Measurements from ENCODE around the gene CXXC4. TPM values are rescaled to one million over a fixed set of nuclear protein-coding genes. Genes with fewer than 3 reads are reported as not detected.

CXXC4 gene
- total RNA-seq, 1 experiment from 2014 or later = not detected

DNA sequence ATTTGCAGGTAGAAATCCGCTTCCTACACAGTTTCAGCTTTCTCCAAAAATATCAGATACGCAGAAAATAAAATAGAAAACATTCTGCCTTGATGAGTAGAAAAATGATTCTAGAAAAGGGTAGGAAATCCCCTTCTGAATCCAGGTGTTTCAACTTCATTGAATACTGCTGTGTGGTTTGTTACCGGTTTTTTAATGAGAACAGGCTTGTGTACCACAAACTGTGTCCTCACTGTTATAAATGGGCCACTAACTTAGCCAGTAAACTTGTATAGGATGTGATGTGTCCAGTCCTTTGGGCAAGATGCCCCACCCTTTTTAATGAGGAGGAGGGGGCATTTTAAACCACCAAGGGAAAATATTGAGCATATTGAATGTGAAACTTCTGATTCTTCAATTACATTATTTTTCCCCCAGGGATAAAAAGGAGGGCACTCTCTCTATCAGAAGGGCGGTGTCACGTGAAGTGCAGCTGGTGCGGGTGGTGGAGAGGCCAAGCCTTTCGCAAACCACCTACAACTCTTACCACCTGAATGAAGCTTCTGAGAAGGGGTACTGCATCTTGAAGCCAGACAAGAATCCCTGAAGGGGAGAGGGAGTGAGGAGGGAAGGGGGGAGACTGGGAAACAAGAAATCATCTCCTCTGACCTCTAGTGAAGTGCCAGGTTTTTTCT, 4.5 kb downstream of the CXXC4 start:
- Histone ChIP-seq H2AFZ (ENCODE audit: low read length) (peak overlapping the region; percentile 82), H3F3A (ENCODE audit: low read length, unreplicated experiment) (no peaks in the 10 kb centered on the region), H3K36me3 (ENCODE audit: low read depth, low read length) (no peaks in the 10 kb centered on the region), H3K4me1 (ENCODE audit: insufficient read depth, low read length) (no peaks in the 10 kb centered on the region), H4K20me1 (ENCODE audit: low read length) (no peaks in the 10 kb centered on the region), H3K79me2 (ENCODE audit: low read length) (no peaks in the 10 kb centered on the region), H3K9me2 (replicated peaks; ENCODE audit: low read length) (no peaks in the 10 kb centered on the region), H3K27me3 (ENCODE audit: low read length) (peaks cover 18% of the 10 kb centered on the region; the same call in 1 of the 2 replicates), H3K4me3 (ENCODE audit: low read length) (peak overlapping the region; percentile 67), H3K9me3 (ENCODE audit: low read length) (no peaks in the 10 kb centered on the region), H3K9ac (ENCODE audit: low read length) (no peak overlapping the region), H3K4me2 (ENCODE audit: low read length) (peak overlapping the region; percentile 86), H3K27ac (ENCODE audit: low read length) (no peak overlapping the region)
- BruUV-seq (replicated peaks) = no TSS peak
- DNase-seq (no peak), ATAC-seq (peak; percentile 10; the same call in 1 of the 2 replicates)
- TF ChIP-seq, protein P1, sequence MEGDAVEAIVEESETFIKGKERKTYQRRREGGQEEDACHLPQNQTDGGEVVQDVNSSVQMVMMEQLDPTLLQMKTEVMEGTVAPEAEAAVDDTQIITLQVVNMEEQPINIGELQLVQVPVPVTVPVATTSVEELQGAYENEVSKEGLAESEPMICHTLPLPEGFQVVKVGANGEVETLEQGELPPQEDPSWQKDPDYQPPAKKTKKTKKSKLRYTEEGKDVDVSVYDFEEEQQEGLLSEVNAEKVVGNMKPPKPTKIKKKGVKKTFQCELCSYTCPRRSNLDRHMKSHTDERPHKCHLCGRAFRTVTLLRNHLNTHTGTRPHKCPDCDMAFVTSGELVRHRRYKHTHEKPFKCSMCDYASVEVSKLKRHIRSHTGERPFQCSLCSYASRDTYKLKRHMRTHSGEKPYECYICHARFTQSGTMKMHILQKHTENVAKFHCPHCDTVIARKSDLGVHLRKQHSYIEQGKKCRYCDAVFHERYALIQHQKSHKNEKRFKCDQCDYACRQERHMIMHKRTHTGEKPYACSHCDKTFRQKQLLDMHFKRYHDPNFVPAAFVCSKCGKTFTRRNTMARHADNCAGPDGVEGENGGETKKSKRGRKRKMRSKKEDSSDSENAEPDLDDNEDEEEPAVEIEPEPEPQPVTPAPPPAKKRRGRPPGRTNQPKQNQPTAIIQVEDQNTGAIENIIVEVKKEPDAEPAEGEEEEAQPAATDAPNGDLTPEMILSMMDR (conservative IDR thresholded peaks at IDR 0.05; ENCODE audit: low read depth, low read length) = no peak
- TF ChIP-seq EZH2 (IDR thresholded peaks at IDR 0.05; ENCODE audit: low read length, unreplicated experiment) (no peak), EZH2phosphoT487 (IDR thresholded peaks at IDR 0.05; ENCODE audit: borderline replicate concordance, low read length) (no peak)
- intact Hi-C loops (cut with micrococcal nuclease) = no loop called here
- CTCF ChIA-PET = no interaction called here
- POLR2A ChIA-PET (ENCODE audit: unreplicated experiment) = no interaction called here

DNA sequence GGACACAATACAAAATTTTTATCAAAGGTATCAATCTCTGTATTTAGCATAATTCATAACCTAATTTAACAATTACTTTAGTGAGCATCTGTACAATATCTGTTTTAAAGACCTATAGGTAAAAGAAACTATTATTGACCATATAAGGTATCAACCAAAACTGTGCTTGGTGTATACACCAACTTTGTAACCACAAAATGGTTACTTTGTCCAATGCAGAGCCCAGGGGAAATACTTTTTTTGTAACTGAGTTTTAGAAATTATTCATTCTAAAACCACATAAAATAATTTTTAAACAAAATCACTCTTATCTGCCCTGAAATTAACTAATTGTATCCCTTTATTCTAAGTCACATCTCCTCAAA, 5.0 kb downstream of the CXXC4 start:
- H4K20me1 ChIP-seq (ENCODE audit: low read length) = no peaks in the 10 kb centered on the region
- ATAC-seq = no peak
- no peaks in the 10 kb centered on the region for H3F3A ChIP-seq (ENCODE audit: low read length, unreplicated experiment)
- H3K36me3 ChIP-seq (ENCODE audit: low read depth, low read length) = no peaks in the 10 kb centered on the region
- no TSS peak for BruUV-seq (replicated peaks)
- no peak overlapping the region for H3K27ac ChIP-seq (ENCODE audit: low read length)
- H3K4me3 ChIP-seq (ENCODE audit: low read length) = no peak overlapping the region
- ChIA-PET CTCF (no interaction called here), POLR2A (ENCODE audit: unreplicated experiment) (no interaction called here)
- TF ChIP-seq, protein P1 (conservative IDR thresholded peaks at IDR 0.05; ENCODE audit: low read depth, low read length) = no peak
- no peak for TF ChIP-seq EZH2phosphoT487 (IDR thresholded peaks at IDR 0.05; ENCODE audit: borderline replicate concordance, low read length)
- no peak for TF ChIP-seq EZH2 (IDR thresholded peaks at IDR 0.05; ENCODE audit: low read length, unreplicated experiment)
- H3K4me1 ChIP-seq (ENCODE audit: insufficient read depth, low read length) = no peaks in the 10 kb centered on the region
- intact Hi-C loops (cut with micrococcal nuclease) = no loop called here
- no peak overlapping the region for H3K4me2 ChIP-seq (ENCODE audit: low read length)
- no peak for DNase-seq
- H3K9me2 ChIP-seq (replicated peaks; ENCODE audit: low read length) = no peaks in the 10 kb centered on the region
- peaks cover 18% of the 10 kb centered on the region; the same call in 1 of the 2 replicates for H3K27me3 ChIP-seq (ENCODE audit: low read length)
- H3K79me2 ChIP-seq (ENCODE audit: low read length) = no peaks in the 10 kb centered on the region
- no peak overlapping the region for H3K9ac ChIP-seq (ENCODE audit: low read length)
- no peaks in the 10 kb centered on the region for H3K9me3 ChIP-seq (ENCODE audit: low read length)
- H2AFZ ChIP-seq (ENCODE audit: low read length) = no peak overlapping the region

DNA sequence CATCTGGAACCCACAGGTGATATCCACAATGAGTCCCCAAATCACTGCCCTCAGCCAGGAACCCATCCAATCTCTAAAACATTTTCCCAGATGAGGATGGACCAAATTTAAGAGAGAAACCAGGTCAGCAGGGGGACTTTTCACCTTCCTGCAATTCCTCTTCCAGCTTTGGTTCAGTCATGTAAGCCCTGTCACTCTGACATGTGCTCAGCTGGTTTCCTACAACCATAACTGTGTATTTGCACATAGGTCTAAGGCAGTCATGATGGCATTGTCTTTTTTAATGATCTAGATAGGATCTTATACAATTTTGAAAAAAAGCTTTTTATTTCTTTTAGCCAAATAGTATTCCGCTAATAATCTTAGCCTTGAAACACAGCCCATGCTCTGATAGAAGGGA, 6.5 kb downstream of the CXXC4 start:
- no peaks in the 10 kb centered on the region for H3K36me3 ChIP-seq (ENCODE audit: low read depth, low read length)
- BruUV-seq (replicated peaks) = no TSS peak
- H3K27me3 ChIP-seq (ENCODE audit: low read length) = peaks cover 10% of the 10 kb centered on the region; the same call in 1 of the 2 replicates
- no peaks in the 10 kb centered on the region for H3F3A ChIP-seq (ENCODE audit: low read length, unreplicated experiment)
- TF ChIP-seq EZH2 (IDR thresholded peaks at IDR 0.05; ENCODE audit: low read length, unreplicated experiment) = no peak
- no peak for TF ChIP-seq EZH2phosphoT487 (IDR thresholded peaks at IDR 0.05; ENCODE audit: borderline replicate concordance, low read length)
- TF ChIP-seq, protein P1 (conservative IDR thresholded peaks at IDR 0.05; ENCODE audit: low read depth, low read length) = no peak
- no peak overlapping the region for H3K27ac ChIP-seq (ENCODE audit: low read length)
- H3K4me1 ChIP-seq (ENCODE audit: insufficient read depth, low read length) = no peaks in the 10 kb centered on the region
- no peak overlapping the region for H2AFZ ChIP-seq (ENCODE audit: low read length)
- no peak overlapping the region for H3K4me3 ChIP-seq (ENCODE audit: low read length)
- no peak overlapping the region for H3K4me2 ChIP-seq (ENCODE audit: low read length)
- H3K79me2 ChIP-seq (ENCODE audit: low read length) = no peaks in the 10 kb centered on the region
- H4K20me1 ChIP-seq (ENCODE audit: low read length) = no peaks in the 10 kb centered on the region
- no peak for DNase-seq
- ChIA-PET POLR2A (ENCODE audit: unreplicated experiment) (no interaction called here), CTCF (no interaction called here)
- no peak overlapping the region for H3K9ac ChIP-seq (ENCODE audit: low read length)
- no peaks in the 10 kb centered on the region for H3K9me3 ChIP-seq (ENCODE audit: low read length)
- ATAC-seq = no peak
- intact Hi-C loops (cut with micrococcal nuclease) = no loop called here
- H3K9me2 ChIP-seq (replicated peaks; ENCODE audit: low read length) = no peaks in the 10 kb centered on the region
